A673 (cell line): ENCODE results near the gene SGCB. TPM values are rescaled to one million over a fixed set of nuclear protein-coding genes. Genes with fewer than 3 reads are reported as not detected.
A peak's percentile ranks its signal among the peaks of the same experiment; 100 is the strongest.
"Not testable (repeated sequence)": the region's sequence is repeated elsewhere in the genome, so short reads cannot be mapped to it uniquely, and the experiment has no call there.

Source experiments
- Bru-seq: library from RNA; stranded (reverse); fragments of 400-500 nt; gene quantifications from one replicate; lab custom pipeline; 2021; lab: Mats Ljungman, UMichigan
- BruChase-seq, 2 experiments: library from RNA; stranded (reverse); fragments of 400-500 nt; gene quantifications; one replicate each; lab custom pipeline; 2021; lab: Mats Ljungman, UMichigan
- BruUV-seq: library from RNA; stranded (reverse); fragments of 400-500 nt; replicated peaks from 2 replicates; lab custom pipeline; 2021; lab: Mats Ljungman, UMichigan
- CTCF ChIA-PET: fragments of 300-600 bp; sonication (Branson Sonifier 250); formaldehyde crosslinking; loops from one replicate; lab custom pipeline; 2022; ENCODE audit warnings: antibody characterized with exemption; lab: Charles Lee
- POLR2A ChIA-PET: fragments of 300-600 bp; sonication (Branson Sonifier 250); formaldehyde crosslinking; loops from one replicate; lab custom pipeline; 2022; ENCODE audit warnings: antibody characterized with exemption; ENCODE audit not compliant: low non-redundant PET; lab: Charles Lee
- DNase-seq: peaks from one replicate; pipeline ENCODE4 v3.0.0-alpha.2; 2015; ENCODE audit warnings: low spot score
- H3K27ac ChIP-seq: fragments of 200-600 bp; sonication (generic); 2 replicates; pipeline ENCODE4 v1.5.1; 2016; ENCODE audit warnings: mixed run types, low read depth, mild to moderate bottlenecking, mixed read lengths, antibody characterized with exemption, low read length; ENCODE audit not compliant: poor library complexity, severe bottlenecking
- H3K27me3 ChIP-seq: fragments of 200-600 bp; sonication (generic); replicated peaks from 2 replicates; pipeline ENCODE4 v1.6.1; 2017; ENCODE audit warnings: mixed run types, low read depth, mild to moderate bottlenecking, mixed read lengths, antibody characterized with exemption, low read length; ENCODE audit not compliant: insufficient read depth, poor library complexity
- H3K36me3 ChIP-seq: fragments of 200-600 bp; sonication (generic); 2 replicates; pipeline ENCODE4 v1.6.1; 2016; ENCODE audit warnings: mixed run types, mild to moderate bottlenecking, mixed read lengths, antibody characterized with exemption, low read length; ENCODE audit not compliant: insufficient read depth, poor library complexity, severe bottlenecking
- H3K4me1 ChIP-seq: fragments of 200-600 bp; sonication (generic); 2 replicates; pipeline ENCODE4 v1.6.1; 2017; ENCODE audit warnings: mixed run types, mild to moderate bottlenecking, mixed read lengths, antibody characterized with exemption, low read length; ENCODE audit not compliant: insufficient read depth, poor library complexity, severe bottlenecking
- H3K4me3 ChIP-seq: fragments of 200-600 bp; sonication (generic); 2 replicates; pipeline ENCODE4 v1.5.1; 2016; ENCODE audit warnings: low read depth, mixed run types, mild to moderate bottlenecking, mixed read lengths, low read length; ENCODE audit not compliant: poor library complexity, severe bottlenecking
- H3K9me3 ChIP-seq: fragments of 200-600 bp; sonication (generic); 2 replicates; pipeline ENCODE4 v1.6.1; 2016; ENCODE audit warnings: mixed run types, low read depth, mild to moderate bottlenecking, mixed read lengths, antibody characterized with exemption, low read length; ENCODE audit not compliant: poor library complexity, severe bottlenecking
- EZH2 ChIP-seq: fragments of 200-600 bp; sonication (generic); IDR thresholded peaks from 2 replicates; pipeline ENCODE4 v1.6.1; 2017; ENCODE audit warnings: borderline replicate concordance, low read depth, mild to moderate bottlenecking, mixed read lengths, antibody characterized with exemption, low read length; ENCODE audit not compliant: poor library complexity, severe bottlenecking
- intact Hi-C: fragments of 100-400 bp; cut with micrococcal nuclease; formaldehyde crosslinking; loops from one replicate; pipeline ENCODE4 v1.10.0; 2022; ENCODE audit not compliant: unreplicated experiment
- long read RNA-seq: library from polyadenylated mRNA; stranded (forward); transcript quantifications from one replicate; pipeline ENCODE4 v2.0.0, GENCODE V29; 2022
- total RNA-seq: library from RNA; stranded (reverse); gene quantifications from 2 replicates; pipeline ENCODE4 v1.2.3, GENCODE V29; 2021
- TF ChIP-seq, protein P1 (sequence below): fragments of 300-800, 200-600 bp; sonication (generic); conservative IDR thresholded peaks from 2 replicates; pipeline ENCODE4 v1.5.1; 2017; ENCODE audit warnings: low read depth, mild to moderate bottlenecking, antibody characterized with exemption, low read length, moderate library complexity, mixed read lengths

Gene SGCB, protein sequence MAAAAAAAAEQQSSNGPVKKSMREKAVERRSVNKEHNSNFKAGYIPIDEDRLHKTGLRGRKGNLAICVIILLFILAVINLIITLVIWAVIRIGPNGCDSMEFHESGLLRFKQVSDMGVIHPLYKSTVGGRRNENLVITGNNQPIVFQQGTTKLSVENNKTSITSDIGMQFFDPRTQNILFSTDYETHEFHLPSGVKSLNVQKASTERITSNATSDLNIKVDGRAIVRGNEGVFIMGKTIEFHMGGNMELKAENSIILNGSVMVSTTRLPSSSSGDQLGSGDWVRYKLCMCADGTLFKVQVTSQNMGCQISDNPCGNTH
- 32.6 and 38.6 TPM in 2 replicates for total RNA-seq
- Bru-seq, nascent RNA: percentile 74 among the genes with signal in this experiment
- percentile 77 among the genes with signal in this experiment for BruChase-seq, experiment 1, labeled RNA remaining after a 2-hour chase
- percentile 89 among the genes with signal in this experiment for BruChase-seq, experiment 2, labeled RNA remaining after a 6-hour chase
- long read RNA-seq, full-length matches to known transcripts: 118 of 177 reads
- long read RNA-seq, partial matches to known transcripts: 7 of 177 reads
- long read RNA-seq, other reads (novel, unspliced or antisense): 52 of 177 reads

DNA sequence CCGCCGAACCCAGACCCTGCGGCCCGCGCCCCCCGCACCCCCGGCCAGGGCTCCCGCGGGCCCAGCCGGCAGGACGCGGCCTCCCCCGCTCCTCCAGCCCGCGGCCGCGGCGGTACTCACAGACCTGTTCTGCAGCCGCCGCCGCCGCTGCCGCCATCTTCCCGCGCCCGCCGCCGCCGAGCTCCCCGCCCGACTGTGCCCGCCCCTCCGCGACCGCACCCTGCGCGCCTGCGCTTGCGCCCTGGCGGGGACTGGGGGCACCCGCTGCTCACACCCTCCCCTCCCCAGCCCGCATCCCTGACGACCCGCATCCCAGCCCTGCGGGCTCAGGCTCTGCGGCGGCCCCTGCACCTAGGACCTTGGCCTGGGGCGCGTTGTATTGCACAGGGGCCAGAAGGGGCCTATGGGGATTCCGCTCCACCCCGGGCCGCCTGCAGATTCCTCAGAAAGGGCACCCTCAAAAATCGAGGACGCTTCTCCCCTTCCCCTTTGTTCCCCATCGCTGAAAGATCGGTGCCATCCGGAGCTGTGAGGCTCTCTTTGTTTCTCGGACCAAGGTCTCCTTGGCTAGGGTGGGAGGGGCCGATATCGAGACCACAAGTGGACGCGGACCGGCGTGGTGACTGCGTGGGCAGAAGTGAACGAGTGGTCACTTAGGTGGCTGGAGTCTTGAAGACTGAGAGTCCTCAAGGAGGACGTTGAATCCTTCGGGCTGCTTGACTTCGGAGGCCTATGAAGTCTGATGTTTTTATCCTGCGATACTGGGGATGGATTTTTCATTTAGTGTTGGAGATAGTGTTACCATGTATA lies at the start of gene SGCB:
SGCB (minus strand) TSS at position 197 of the 810 bp plus-strand sequence; CDS start at position 157, 40 bp downstream.
- BruUV-seq: no TSS peak
- intact Hi-C loops: no loop called here
- POLR2A ChIA-PET: no interaction called here

DNA sequence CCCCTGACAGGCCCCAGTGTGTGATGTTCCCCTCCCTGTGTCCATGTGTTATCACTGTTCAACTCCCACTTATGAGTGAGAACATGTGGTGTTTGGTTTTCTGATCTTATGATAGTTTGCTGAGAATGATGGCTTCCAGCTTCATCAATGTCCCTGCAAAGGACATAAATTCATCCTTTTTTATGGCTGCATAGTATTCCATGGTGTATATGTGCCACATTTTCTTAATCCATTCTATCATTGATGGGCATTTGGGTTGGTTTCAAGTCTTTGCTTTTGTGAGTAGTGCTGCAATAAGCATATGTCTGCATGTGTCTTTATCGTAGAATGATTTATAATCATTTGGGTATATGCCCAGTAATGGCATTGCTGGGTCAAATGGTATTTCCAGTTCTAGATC lies 48.3 kb upstream of the SGCB start:
- H3K27ac ChIP-seq, intact Hi-C loops, H3K9me3 ChIP-seq, DNase-seq, BruUV-seq, H3K4me1 ChIP-seq, H3K27me3 ChIP-seq, POLR2A ChIA-PET, H3K36me3 ChIP-seq, CTCF ChIA-PET, H3K4me3 ChIP-seq: not testable (repeated sequence)

More for the DNA sequence above, at the start of gene SGCB:
- Histone ChIP-seq H3K36me3 (no peaks in the 10 kb centered on the region), H3K4me1 (peaks cover 6% of the 10 kb centered on the region), H3K27me3 (no peaks in the 10 kb centered on the region), H3K9me3 (no peaks in the 10 kb centered on the region), H3K4me3 (peak within 1 kb of the TSS; percentile 61), H3K27ac (no peak within 1 kb of the TSS)
- no peak for TF ChIP-seq EZH2
- TF ChIP-seq, protein P1, sequence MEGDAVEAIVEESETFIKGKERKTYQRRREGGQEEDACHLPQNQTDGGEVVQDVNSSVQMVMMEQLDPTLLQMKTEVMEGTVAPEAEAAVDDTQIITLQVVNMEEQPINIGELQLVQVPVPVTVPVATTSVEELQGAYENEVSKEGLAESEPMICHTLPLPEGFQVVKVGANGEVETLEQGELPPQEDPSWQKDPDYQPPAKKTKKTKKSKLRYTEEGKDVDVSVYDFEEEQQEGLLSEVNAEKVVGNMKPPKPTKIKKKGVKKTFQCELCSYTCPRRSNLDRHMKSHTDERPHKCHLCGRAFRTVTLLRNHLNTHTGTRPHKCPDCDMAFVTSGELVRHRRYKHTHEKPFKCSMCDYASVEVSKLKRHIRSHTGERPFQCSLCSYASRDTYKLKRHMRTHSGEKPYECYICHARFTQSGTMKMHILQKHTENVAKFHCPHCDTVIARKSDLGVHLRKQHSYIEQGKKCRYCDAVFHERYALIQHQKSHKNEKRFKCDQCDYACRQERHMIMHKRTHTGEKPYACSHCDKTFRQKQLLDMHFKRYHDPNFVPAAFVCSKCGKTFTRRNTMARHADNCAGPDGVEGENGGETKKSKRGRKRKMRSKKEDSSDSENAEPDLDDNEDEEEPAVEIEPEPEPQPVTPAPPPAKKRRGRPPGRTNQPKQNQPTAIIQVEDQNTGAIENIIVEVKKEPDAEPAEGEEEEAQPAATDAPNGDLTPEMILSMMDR: no peak
- CTCF ChIA-PET: no interaction called here
- peak; percentile 54 for DNase-seq

DNA sequence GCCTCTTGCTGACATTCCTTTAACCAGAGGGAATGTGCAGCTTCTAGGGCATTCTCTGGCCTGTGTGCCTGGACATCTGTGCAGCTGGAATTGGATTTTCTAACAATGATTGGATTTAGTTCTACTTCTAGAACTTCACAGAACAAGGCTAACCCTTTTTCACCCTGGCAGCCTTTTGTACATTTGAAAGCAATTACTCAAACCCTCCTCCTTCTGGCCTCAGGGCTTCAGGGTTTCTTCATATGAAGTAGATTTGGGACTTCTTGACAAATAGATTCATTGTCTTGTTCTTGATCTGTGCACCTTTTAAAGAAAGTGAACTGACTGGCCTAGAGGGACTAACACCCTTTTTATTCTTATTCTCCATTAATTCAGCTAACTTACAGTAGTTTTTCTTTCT lies 43.1 kb upstream of the SGCB start:
- TF ChIP-seq, protein P1: no peak
- TF ChIP-seq EZH2: no peak
- Histone ChIP-seq H3K4me3 (no peak overlapping the region), H3K27me3 (no peaks in the 10 kb centered on the region), H3K36me3 (no peaks in the 10 kb centered on the region), H3K27ac (no peak overlapping the region), H3K9me3 (no peaks in the 10 kb centered on the region), H3K4me1 (no peaks in the 10 kb centered on the region)
- DNase-seq: no peak
- intact Hi-C loops: no loop called here
- BruUV-seq: no TSS peak
- ChIA-PET POLR2A (no interaction called here), CTCF (no interaction called here)
